GM19372 (cell line): ENCODE data around the gene PPP1R1A.

Source experiments
- ATAC-seq: cut with Tn5 transposase; IDR thresholded peaks from one replicate; pipeline ENCODE4 v1.9.1; 2021; ENCODE audit warnings: mild to moderate bottlenecking, low read depth, moderate library complexity; ENCODE audit not compliant: unreplicated experiment

Gene PPP1R1A

GRCh38 chr12:54588110-54588889, at the start of gene PPP1R1A:
Gene PPP1R1A (minus strand): TSS chr12:54588659. CDS start chr12:54588488, 171 bp downstream.
- no peak for ATAC-seq

GRCh38 chr12:54634795-54635194, 46.3 kb upstream of the PPP1R1A start, which contains the start of gene LACRT:
Gene LACRT (minus strand): TSS chr12:54634895. CDS start chr12:54634841, 54 bp downstream.
- ATAC-seq, result no peak

GRCh38 chr12:54631988-54632728, 43.7 kb upstream of the PPP1R1A start:
- no peak for ATAC-seq

- ATAC-seq, result no peak
Observed at GRCh38 chr12:54631551-54631950, 43.1 kb upstream of the PPP1R1A start.

- ATAC-seq, result no peak
Observed at GRCh38 chr12:54629925-54630324, 41.5 kb upstream of the PPP1R1A start.

GRCh38 chr12:54628186-54628846, 39.9 kb upstream of the PPP1R1A start:
- ATAC-seq, result no peak

- ATAC-seq, result no peak
Observed at GRCh38 chr12:54627304-54627703, 38.8 kb upstream of the PPP1R1A start.

GRCh38 chr12:54625598-54625997, 37.1 kb upstream of the PPP1R1A start:
- ATAC-seq, result no peak

- ATAC-seq, result no peak
Observed at GRCh38 chr12:54624315-54625279, 36.1 kb upstream of the PPP1R1A start.

- no peak for ATAC-seq
Observed at GRCh38 chr12:54622463-54623183, 34.2 kb upstream of the PPP1R1A start.

GRCh38 chr12:54616933-54617680, 28.6 kb upstream of the PPP1R1A start:
- ATAC-seq, result no peak

- ATAC-seq, result no peak
Observed at GRCh38 chr12:54612225-54612750, 23.8 kb upstream of the PPP1R1A start.

GRCh38 chr12:54611715-54612149, 23.3 kb upstream of the PPP1R1A start:
- no peak for ATAC-seq

GRCh38 chr12:54608769-54609168, 20.3 kb upstream of the PPP1R1A start:
- ATAC-seq, result no peak

GRCh38 chr12:54608156-54608555, 19.7 kb upstream of the PPP1R1A start:
- no peak for ATAC-seq

- no peak for ATAC-seq
Observed at GRCh38 chr12:54606556-54606955, 18.1 kb upstream of the PPP1R1A start.

- no peak for ATAC-seq
Observed at GRCh38 chr12:54605138-54605970, 16.9 kb upstream of the PPP1R1A start.
